GM12801 (cell line): ENCODE measurements around the gene FBLN1.

ENCODE experiments used
- TF ChIP-seq, protein P1 (sequence below): IDR thresholded peaks from one replicate; pipeline ENCODE4 v1.5.1; 2011; ENCODE audit warnings: control low read depth; ENCODE audit not compliant: insufficient read length; ENCODE audit errors: extremely low read depth

FBLN1 gene

DNA sequence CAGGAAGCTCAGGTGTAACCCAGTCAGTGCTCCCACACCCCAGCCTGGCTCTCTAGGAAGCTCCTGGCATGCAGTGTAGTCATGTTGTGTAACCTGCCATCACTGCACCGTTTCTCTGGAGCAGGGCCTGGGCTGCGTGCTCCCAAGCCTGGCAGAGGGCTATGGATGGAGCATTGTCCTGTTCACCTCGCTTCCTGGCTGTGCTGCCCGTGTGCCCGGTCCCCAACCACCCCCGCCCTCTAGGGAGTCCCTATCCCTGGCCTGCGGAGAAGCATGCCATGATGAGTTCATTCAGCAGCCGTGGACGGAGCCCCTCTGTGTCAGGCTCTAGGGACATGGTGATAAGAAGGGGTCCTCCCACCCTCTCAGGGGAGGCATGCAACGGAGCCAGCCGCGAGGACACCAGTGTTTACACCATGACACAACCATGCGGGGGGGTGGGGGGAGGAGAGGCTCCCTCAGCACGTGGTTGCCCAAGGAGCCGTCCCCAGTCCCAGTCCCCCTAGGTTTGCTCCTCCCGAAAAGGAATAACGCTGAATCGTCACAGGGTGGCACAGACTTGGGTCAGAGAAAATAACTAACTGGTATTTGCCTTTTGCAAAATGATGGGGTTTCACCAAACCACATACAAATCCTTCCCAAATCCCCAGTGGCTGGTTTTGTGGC lies 73.1 kb downstream of the FBLN1 start:
- TF ChIP-seq, protein P1, sequence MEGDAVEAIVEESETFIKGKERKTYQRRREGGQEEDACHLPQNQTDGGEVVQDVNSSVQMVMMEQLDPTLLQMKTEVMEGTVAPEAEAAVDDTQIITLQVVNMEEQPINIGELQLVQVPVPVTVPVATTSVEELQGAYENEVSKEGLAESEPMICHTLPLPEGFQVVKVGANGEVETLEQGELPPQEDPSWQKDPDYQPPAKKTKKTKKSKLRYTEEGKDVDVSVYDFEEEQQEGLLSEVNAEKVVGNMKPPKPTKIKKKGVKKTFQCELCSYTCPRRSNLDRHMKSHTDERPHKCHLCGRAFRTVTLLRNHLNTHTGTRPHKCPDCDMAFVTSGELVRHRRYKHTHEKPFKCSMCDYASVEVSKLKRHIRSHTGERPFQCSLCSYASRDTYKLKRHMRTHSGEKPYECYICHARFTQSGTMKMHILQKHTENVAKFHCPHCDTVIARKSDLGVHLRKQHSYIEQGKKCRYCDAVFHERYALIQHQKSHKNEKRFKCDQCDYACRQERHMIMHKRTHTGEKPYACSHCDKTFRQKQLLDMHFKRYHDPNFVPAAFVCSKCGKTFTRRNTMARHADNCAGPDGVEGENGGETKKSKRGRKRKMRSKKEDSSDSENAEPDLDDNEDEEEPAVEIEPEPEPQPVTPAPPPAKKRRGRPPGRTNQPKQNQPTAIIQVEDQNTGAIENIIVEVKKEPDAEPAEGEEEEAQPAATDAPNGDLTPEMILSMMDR: no peak

DNA sequence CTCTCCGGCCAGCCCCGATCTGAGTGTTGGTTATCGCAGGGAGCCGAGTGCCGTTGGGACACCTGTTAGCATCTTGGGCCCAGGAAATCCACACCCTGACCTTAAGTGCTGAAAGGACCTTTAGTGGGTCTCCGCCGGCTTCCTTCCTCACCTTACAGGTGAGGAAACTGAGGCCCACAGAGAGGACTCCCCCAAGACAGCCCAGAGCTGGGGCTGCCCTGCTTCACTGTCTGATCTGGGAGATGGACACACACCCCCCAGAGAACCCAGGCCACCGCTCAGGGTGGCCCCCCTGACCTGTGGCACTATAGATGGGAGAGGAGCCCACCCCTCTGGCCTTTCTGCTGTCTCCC lies 73.6 kb downstream of the FBLN1 start:
- TF ChIP-seq, protein P1: no peak

DNA sequence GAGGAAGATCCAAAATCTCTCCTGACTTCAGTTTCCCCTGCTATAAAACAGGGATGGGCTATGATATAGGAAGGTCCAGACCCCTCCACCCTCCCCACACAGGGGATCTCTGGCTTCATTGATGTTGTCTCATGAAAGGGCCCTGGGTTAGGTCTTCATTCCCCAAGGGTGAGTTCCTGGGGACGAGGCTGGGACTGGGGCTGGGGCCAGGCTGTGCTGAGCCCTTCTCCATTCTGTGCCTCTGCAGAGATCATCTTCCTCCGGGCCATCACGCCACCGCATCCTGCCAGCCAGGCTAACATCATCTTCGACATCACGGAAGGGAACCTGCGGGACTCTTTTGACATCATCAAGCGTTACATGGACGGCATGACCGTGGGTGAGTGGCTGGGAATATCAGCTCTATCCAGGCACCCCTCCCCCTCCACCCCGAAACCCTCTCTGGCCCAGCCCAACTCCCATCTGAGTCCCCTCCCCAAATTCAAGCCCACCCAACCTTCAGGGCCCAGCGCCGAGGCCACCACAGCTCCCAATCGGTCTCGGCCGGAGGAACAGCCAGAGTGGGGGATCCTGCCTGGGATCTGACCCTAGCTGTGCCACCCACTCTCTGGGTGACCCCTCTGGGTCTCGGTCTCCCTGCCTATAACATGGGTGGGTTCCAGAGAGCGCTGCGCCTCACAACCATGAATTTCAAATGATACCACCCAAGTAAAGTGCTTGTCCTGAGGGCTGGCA lies 74.2 kb downstream of the FBLN1 start:
- TF ChIP-seq, protein P1: no peak

DNA sequence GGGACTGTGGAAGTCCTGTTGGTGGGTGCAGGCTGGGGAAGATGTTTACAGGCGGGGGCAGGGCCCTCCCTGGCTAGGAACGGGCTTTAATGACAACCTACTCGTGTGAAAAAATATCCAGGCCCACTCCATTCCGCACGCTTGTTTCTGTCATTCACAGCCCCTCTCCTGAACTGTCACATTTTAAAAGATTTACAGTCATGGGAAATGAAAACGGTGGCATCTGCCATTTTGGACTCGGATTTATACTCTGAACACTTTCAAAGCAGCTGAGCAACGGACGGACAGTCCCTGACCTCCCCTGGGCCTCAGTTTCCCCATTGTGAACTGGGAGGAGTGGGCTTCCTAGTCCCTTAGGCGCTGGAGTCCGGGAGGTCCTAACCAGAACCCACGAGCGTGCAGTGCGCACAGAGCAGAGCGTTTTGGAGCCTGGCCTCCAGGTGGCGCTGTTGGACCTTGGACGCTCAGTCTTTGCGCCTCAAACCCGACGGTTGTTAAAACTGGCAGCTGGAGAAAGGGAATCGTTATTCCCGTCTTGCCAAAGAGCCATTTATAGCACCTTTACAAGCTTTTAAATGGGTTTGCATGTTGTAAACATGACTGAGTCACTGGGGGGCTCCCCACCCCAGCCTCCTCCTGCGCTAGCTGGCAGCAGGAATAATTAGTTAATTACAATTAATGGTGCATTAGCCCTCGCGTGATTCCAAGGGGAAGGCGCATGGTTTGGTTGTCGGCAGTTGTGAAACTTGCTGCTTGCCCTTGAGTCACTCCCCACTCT lies 75.3 kb downstream of the FBLN1 start:
- TF ChIP-seq, protein P1: no peak

DNA sequence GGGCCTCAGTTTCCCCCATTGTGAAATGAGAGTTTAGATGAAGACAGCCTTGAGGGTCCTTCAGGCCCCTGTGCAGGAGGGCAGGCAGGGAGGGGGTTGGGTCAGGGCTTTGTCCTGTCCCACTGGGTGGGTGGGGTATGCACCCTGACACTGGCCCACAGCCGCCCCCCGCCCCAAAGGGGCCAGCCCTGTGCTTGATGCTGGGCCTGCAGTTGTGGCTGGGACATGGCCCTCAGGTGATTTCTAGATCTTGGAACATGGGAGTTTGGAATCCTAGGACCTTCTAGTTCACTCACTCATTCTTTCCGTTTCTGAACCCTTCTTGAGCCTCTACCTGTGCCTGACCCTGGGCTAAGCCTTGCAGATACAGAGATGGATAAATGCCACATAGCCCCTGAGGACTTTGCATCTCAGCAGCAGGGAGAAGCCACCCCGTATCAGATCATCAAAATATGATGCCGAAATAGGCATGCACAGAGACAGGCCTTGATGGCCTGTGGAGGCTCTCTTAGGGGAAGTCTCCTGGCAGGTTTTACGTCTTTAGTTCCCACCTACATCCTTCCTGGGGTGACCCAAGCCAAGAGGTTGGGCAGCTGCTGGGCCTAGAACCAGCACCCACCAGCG lies 76.0 kb downstream of the FBLN1 start:
- TF ChIP-seq, protein P1: no peak

DNA sequence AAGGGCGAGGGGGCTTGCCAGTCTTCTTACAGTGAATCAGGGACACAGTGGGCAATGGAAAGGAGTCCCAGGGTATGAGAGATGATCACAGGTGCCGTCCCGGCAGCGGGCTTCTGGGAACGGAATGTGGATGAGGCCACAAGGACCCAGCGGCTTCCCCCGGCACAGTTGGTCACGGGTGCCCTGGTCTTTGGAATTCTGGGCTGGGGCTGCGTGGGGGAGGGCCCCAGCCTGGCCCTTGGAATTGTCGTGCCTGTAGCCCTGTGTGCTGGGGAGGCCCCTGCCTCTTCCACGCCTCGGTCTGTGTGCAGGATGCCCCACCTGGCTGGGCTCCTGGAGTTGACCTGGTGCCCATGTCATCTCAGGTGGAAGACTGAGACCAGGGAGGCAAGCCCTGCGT lies 76.6 kb downstream of the FBLN1 start:
- TF ChIP-seq, protein P1: no peak
